IPS DF 6.9 (cell line): ENCODE measurements around the gene BARHL1.

Experiments
- DNase-seq: peaks from one replicate; pipeline ENCODE4 v3.0.0-alpha.2; 2013; ENCODE audit warnings: low read depth, low spot score
- H3K27ac ChIP-seq: one replicate; pipeline ENCODE4 v1.5.1; 2013; ENCODE audit warnings: low read length, control low read depth
- H3K27me3 ChIP-seq: 2 replicates; pipeline ENCODE4 v1.6.1; 2013; ENCODE audit warnings: mild to moderate bottlenecking, low read length; ENCODE audit not compliant: control insufficient read depth, insufficient read depth
- H3K36me3 ChIP-seq: 2 replicates; pipeline ENCODE4 v1.6.1; 2013; ENCODE audit warnings: low read length; ENCODE audit not compliant: control insufficient read depth, insufficient read depth
- H3K4me1 ChIP-seq: 2 replicates; pipeline ENCODE4 v1.6.1; 2013; ENCODE audit warnings: low read length; ENCODE audit not compliant: control insufficient read depth, insufficient read depth
- H3K4me3 ChIP-seq: 2 replicates; pipeline ENCODE4 v1.5.1; 2013; ENCODE audit warnings: mild to moderate bottlenecking, low read length
- H3K9me3 ChIP-seq: 2 replicates; pipeline ENCODE4 v1.6.1; 2013; ENCODE audit warnings: low read length, inconsistent platforms; ENCODE audit not compliant: control insufficient read depth, insufficient read depth
- WGBS: extraction: QIAGEN DNeasy Blood & Tissue Kit; methylation state at CpG from one replicate; pipeline ENCODE4 v1.1.7; 2013; ENCODE audit warnings: mixed read lengths, missing lambda C conversion rate; ENCODE audit not compliant: insufficient read length, insufficient coverage; 5-methylcytosine and 5-hydroxymethylcytosine counted together

BARHL1 gene

DNA sequence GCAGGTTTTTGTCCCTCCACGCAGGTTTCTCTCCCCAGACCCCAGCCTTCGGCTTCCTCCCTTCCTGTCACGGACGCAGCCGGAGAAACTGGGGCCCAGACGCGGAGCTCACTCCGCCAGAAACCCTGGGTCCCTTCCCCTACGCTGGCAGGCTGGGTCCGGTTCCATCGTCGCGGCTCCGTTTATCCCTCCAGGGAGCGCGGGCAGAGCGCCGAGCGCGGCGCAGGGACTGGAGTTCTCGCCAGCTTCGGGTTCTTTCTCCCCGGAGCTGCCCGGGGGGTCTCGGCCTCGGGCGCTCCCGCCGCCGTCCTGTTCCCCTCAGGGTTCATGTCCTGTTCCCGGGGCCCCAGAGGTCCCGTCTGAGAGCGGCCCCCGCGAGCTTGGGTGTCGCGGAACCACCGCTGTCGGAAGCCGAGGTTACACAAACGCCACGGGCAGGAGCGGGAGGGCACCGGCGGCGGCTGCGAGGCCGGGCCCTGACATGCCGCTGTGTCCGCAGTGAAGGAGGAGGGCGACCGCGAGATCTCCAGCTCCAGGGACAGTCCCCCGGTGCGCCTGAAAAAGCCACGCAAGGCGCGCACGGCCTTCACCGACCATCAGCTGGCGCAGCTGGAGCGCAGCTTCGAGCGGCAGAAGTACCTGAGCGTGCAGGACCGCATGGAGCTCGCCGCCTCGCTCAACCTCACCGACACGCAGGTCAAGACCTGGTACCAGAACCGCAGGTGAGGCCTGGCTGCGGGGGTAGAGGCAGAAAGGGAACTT lies 4.6 kb downstream of the BARHL1 start:
- H3K4me3 ChIP-seq, result no peak overlapping the region
- no peak for DNase-seq
- H3K36me3 ChIP-seq, result no peaks in the 10 kb centered on the region
- peaks cover 86% of the 10 kb centered on the region for H3K27me3 ChIP-seq
- no peak overlapping the region for H3K27ac ChIP-seq
- H3K9me3 ChIP-seq, result no peaks in the 10 kb centered on the region
- no CpG with 5 or more reads among the region's 74 CpGs for WGBS
- H3K4me1 ChIP-seq, result peaks cover 2% of the 10 kb centered on the region

DNA sequence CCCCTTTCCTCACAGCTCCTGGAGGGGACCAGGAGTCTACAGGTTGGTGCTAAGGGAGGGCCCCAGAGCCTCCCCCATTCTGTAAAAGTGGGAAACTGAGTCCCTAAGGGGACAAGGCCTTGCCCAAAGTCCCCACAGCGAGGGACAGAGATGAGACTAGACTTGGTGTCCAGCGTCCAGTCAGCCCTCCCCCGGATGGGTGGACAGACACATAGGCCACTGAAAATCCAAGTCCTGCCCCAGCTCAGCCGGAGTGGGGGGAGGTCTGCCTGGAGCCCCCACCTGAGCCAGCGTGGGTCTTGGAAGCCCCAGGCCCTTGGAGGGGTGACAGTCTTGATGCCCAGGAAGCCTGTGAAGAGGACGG lies 5.2 kb downstream of the BARHL1 start:
- no peak overlapping the region for H3K27ac ChIP-seq
- H3K36me3 ChIP-seq, result no peaks in the 10 kb centered on the region
- H3K4me3 ChIP-seq, result no peak overlapping the region
- DNase-seq, result no peak
- H3K9me3 ChIP-seq, result no peaks in the 10 kb centered on the region
- no CpG with 5 or more reads among the region's 6 CpGs for WGBS
- peaks cover 82% of the 10 kb centered on the region for H3K27me3 ChIP-seq
- H3K4me1 ChIP-seq, result peaks cover 5% of the 10 kb centered on the region

DNA sequence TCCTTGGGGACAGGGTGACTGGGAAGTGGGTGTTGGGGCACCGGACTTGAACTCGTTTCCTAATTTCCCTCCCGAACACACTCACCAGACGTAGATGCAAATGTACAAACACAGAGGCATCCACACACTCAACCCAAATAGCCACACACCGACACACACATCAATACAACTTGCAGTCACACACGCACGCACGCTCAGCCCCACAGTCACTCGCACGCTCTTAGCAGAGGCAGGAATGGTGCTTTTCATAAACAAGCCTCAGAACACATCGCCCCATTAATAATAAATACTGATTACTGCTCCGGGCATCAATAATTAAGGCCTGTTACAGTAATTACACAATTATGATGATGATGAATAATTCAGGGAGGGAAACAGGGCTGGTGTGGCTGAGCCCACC lies 5.7 kb downstream of the BARHL1 start:
- no peak overlapping the region for H3K4me3 ChIP-seq
- peaks cover 5% of the 10 kb centered on the region for H3K4me1 ChIP-seq
- H3K36me3 ChIP-seq, result no peaks in the 10 kb centered on the region
- H3K27ac ChIP-seq, result no peak overlapping the region
- no CpG with 5 or more reads among the region's 12 CpGs for WGBS
- peaks cover 77% of the 10 kb centered on the region for H3K27me3 ChIP-seq
- DNase-seq, result no peak
- no peaks in the 10 kb centered on the region for H3K9me3 ChIP-seq

DNA sequence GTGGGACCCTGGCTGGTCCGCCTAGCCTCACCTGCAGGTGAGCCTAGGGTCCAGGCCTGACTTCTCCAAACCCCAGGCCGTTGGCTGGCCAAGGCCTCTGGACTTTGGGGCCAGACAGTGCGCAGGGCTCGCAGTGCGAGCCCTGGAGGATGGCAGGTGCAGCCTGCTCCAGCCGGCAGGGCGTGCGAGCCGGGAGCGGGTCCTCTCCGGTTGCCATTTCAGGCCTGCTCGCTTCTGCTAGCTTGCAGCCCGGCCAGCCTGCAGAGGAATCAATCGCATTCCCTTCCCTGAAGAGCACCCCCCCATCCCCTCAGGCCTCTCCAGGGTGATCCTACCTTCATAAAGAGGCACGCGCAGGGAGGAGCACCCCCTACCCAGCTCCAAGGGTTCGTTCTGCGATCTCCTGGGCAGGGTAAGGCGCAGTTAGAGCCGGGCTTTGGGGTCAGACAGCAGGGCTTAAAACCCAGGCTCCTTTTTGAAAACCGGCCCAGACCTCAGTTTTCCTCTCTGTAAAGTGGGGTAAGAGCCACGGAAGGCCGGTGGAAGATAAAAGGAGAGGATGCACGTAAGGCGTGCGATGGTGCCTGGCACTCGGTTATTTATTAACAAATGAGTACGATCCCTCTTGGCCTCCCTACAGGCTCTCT lies 6.2 kb downstream of the BARHL1 start:
- peaks cover 5% of the 10 kb centered on the region for H3K4me1 ChIP-seq
- peaks cover 72% of the 10 kb centered on the region for H3K27me3 ChIP-seq
- H3K4me3 ChIP-seq, result no peak overlapping the region
- no peak overlapping the region for H3K27ac ChIP-seq
- H3K9me3 ChIP-seq, result no peaks in the 10 kb centered on the region
- DNase-seq, result no peak
- no CpG with 5 or more reads among the region's 28 CpGs for WGBS
- H3K36me3 ChIP-seq, result 0 out of 2 replicates have a peak, but pooled peaks cover 2% of the 10 kb centered on the region

DNA sequence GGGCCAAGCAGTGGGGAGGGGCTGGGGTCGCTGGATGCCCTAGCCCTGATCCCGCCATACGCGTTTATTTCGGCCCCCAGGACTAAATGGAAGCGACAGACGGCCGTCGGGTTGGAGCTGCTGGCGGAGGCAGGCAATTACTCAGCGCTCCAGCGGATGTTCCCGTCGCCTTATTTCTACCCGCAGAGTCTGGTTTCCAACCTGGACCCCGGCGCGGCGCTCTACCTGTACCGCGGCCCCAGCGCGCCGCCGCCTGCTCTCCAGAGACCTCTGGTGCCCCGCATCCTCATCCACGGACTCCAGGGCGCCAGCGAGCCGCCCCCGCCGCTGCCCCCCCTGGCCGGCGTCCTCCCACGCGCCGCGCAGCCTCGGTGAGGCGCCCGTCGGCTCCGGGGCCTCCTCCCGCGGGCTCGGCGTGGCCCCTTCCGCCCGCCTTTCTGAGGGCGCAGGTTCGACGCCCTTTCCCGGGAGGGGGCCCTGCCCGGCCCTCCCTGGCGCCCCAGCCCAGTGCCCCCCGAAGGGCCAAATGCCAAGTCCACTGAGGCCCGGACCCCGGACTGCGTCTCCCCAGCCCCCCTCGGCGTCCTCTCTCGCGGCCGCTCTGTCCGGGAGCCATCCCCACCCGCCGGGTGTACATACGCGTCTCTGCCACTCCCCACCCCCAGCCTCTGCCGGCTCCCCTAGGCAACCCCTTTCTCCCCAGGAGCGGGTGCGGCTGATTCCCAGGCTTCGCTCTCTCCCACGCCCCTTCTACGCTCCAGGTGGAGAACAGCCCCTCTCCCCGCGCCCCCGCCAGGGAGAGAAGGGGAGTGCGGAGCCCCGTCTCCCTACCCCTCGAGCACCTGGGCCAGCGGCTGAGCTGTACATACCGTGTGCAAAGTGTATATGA lies 7.0 kb downstream of the BARHL1 start:
- 0 out of 2 replicates have a peak, but pooled peaks cover 2% of the 10 kb centered on the region for H3K36me3 ChIP-seq
- peaks cover 65% of the 10 kb centered on the region for H3K27me3 ChIP-seq
- peaks cover 5% of the 10 kb centered on the region for H3K4me1 ChIP-seq
- H3K27ac ChIP-seq, result no peak overlapping the region
- H3K4me3 ChIP-seq, result peak overlapping the region; percentile 14; the same call in 1 of the 2 replicates
- no CpG with 5 or more reads among the region's 83 CpGs for WGBS
- DNase-seq, result no peak
- H3K9me3 ChIP-seq, result no peaks in the 10 kb centered on the region

DNA sequence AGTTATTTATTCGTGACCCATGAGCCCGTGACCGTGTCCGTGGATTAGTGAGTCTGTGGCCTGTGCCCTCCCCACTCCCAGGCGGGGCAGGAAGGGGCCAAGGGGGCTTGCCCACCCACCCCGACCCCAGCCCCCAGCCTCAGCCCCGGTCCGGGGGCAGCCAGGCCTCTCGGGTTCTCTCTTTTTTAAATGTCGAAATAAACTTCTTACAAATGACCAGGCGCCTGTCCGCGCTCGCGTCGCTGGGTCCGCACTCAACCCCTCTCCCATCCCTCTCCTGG lies 7.6 kb downstream of the BARHL1 start:
- WGBS, result no CpG with 5 or more reads among the region's 17 CpGs
- H3K9me3 ChIP-seq, result no peaks in the 10 kb centered on the region
- H3K27ac ChIP-seq, result no peak overlapping the region
- 0 out of 2 replicates have a peak, but pooled peaks cover 2% of the 10 kb centered on the region for H3K36me3 ChIP-seq
- H3K4me3 ChIP-seq, result peak overlapping the region; percentile 22; the same call in 1 of the 2 replicates
- DNase-seq, result no peak
- H3K27me3 ChIP-seq, result peaks cover 59% of the 10 kb centered on the region
- peaks cover 6% of the 10 kb centered on the region for H3K4me1 ChIP-seq

DNA sequence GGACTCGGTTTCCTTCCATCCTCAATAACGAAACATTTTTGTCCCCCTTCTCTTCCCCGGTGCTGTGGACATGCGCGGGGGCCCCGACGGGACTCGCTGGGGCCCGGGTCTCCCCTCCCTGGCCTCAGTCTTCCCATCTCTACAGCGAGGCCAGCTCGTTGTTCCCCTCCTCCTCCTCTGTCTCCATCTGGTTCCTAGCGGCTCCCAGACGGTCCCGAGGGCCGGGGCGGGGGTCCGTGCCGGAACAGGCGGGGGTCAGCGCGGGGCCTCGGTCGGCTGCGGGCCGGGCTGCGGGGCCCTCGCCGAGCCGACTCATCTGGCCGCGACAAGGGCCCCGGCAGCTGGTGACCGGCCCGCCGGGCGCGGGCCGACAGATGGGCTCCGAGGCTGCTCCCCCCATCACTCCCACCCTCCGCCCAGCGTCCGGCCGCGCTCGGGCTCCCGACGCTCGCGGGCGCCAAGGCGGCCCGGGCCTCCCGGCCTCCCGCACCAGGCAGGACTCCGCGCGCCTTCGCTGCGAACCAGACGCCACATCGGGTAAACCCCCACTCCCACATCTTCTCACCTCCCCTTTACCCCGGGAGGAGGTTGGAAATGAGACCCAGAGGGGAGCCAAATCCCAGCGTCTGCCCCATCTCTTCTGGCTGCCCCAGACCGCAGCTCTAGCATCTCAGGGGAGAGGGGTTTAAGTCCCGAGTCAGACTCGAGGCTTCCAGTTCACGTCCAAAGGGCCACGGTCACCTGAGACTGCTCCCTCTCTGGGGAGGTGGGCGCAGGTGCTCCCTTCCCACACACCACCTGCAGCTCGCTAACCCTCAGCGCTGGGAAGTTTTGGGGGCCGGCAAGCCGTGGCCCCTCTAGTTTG lies 8.1 kb downstream of the BARHL1 start:
- Histone ChIP-seq H3K4me1 (peaks cover 6% of the 10 kb centered on the region), H3K27me3 (peaks cover 53% of the 10 kb centered on the region), H3K27ac (no peak overlapping the region), H3K9me3 (no peaks in the 10 kb centered on the region), H3K36me3 (0 out of 2 replicates have a peak, but pooled peaks cover 2% of the 10 kb centered on the region), H3K4me3 (peak overlapping the region; percentile 22; the same call in 1 of the 2 replicates)
- WGBS, result no CpG with 5 or more reads among the region's 73 CpGs
- DNase-seq, result no peak

DNA sequence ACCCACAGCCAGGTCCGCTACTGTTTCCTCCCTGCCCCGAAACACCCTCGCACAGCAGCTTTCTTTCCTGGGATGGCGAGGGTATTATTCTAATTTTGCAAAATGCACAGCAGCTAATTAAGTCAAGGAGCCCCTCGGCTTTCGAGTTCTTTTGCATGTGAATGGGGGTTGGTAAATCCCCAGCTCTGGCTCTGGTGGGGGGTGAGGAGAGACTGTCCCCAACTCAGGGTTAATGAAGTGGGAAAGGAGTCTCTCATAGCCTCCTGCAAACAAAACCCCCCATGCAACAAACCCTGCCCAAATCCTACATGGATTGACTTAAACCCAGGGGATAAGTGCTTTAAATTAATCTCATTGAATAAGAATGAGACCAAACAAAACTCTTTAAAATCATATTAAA lies 8.8 kb downstream of the BARHL1 start:
- no peaks in the 10 kb centered on the region for H3K9me3 ChIP-seq
- 0 out of 2 replicates have a peak, but pooled peaks cover 2% of the 10 kb centered on the region for H3K36me3 ChIP-seq
- H3K4me3 ChIP-seq, result no peak overlapping the region; the same call in 1 of the 2 replicates
- H3K27me3 ChIP-seq, result peaks cover 46% of the 10 kb centered on the region
- WGBS, result no CpG with 5 or more reads among the region's 6 CpGs
- no peak for DNase-seq
- H3K4me1 ChIP-seq, result peaks cover 6% of the 10 kb centered on the region
- no peak overlapping the region for H3K27ac ChIP-seq

DNA sequence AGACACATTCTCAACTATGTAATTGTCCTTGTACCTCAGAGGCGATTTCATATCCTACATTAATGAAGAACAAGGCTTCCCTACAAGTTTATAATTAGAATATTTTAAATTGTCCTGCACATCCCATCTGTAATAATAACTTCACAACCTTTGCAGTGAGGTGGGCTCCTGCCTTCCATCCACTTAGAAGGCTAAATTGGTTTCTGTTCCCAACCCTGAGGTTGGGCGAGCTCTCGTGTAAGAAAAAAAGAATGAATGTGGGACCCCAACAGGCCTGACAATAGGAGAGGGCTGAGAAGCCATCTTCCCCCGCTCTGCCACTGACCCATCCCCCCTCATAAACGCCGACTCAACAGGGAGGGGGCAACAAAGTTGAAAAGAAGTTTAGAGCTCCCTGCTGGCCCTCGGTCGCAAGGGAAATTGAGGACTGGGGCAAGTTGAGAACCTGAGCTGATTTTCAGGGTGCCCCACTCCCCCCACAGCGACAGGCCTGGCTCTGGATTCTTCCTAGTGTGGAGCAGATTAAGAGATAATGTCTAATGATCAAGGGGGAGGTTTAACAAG lies 9.4 kb downstream of the BARHL1 start:
- WGBS, result no CpG with 5 or more reads among the region's 9 CpGs
- H3K27ac ChIP-seq, result no peak overlapping the region
- H3K9me3 ChIP-seq, result no peaks in the 10 kb centered on the region
- no peak for DNase-seq
- no peak overlapping the region for H3K4me3 ChIP-seq
- peaks cover 4% of the 10 kb centered on the region for H3K4me1 ChIP-seq
- peaks cover 2% of the 10 kb centered on the region; the same call in 1 of the 2 replicates for H3K36me3 ChIP-seq
- peaks cover 40% of the 10 kb centered on the region for H3K27me3 ChIP-seq
